ENCODE measurements around the gene NOS1AP. TPM values are rescaled to one million over a fixed set of nuclear protein-coding genes. Genes with fewer than 3 reads are reported as not detected.

NOS1AP gene
- total RNA-seq, 1 experiment from 2014 or later: 5.3 TPM

- POLR2A ChIA-PET: no interaction called here
Observed at GRCh38 chr1:162293073-162293692, 223.7 kb downstream of the NOS1AP start.

More at GRCh38 chr1:162293073-162293692, 223.7 kb downstream of the NOS1AP start:
- H3K4me1 ChIP-seq (ENCODE audit: control insufficient read depth in 1 of 2, insufficient read depth in 2 of 2, low read length in 2 of 2): peaks cover 0 to 5% of the 10 kb centered on the region in 2 experiments; a peak in 2 of 4 replicates
- H3K36me3 ChIP-seq (ENCODE audit: control insufficient read depth in 1 of 2, insufficient read depth in 2 of 2, low read length in 2 of 2): no peaks in the 10 kb centered on the region
- no peaks in the 10 kb centered on the region for H3K27me3 ChIP-seq (ENCODE audit: insufficient read depth, low read length)
- TF ChIP-seq ZNF274 (IDR thresholded peaks at IDR 0.05; ENCODE audit: low read depth, low read length) (no peak), SP1 (IDR thresholded peaks at IDR 0.05; ENCODE audit: low read depth) (no peak), JUND (IDR thresholded peaks at IDR 0.05) (no peak), POLR2A (IDR thresholded peaks at IDR 0.05; ENCODE audit: borderline replicate concordance, extremely low read depth, insufficient read depth, insufficient read length) (no peak), EZH2phosphoT487 (IDR thresholded peaks at IDR 0.05; ENCODE audit: borderline replicate concordance) (no peak), CBX3 (IDR thresholded peaks at IDR 0.05; ENCODE audit: low read depth) (no peak), RAD21 (IDR thresholded peaks at IDR 0.05; ENCODE audit: low read depth) (no peak), EGR1 (IDR thresholded peaks at IDR 0.05; ENCODE audit: low read depth) (no peak), POLR2AphosphoS5 (IDR thresholded peaks at IDR 0.05; ENCODE audit: low read depth, low read length) (no peak), ATF3 (IDR thresholded peaks at IDR 0.05) (no peak)
- TF ChIP-seq, protein P1, sequence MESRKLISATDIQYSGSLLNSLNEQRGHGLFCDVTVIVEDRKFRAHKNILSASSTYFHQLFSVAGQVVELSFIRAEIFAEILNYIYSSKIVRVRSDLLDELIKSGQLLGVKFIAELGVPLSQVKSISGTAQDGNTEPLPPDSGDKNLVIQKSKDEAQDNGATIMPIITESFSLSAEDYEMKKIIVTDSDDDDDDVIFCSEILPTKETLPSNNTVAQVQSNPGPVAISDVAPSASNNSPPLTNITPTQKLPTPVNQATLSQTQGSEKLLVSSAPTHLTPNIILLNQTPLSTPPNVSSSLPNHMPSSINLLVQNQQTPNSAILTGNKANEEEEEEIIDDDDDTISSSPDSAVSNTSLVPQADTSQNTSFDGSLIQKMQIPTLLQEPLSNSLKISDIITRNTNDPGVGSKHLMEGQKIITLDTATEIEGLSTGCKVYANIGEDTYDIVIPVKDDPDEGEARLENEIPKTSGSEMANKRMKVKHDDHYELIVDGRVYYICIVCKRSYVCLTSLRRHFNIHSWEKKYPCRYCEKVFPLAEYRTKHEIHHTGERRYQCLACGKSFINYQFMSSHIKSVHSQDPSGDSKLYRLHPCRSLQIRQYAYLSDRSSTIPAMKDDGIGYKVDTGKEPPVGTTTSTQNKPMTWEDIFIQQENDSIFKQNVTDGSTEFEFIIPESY (IDR thresholded peaks at IDR 0.05; ENCODE audit: extremely low read depth, insufficient replicate concordance, low read length): no peak
- TF ChIP-seq, protein P2, sequence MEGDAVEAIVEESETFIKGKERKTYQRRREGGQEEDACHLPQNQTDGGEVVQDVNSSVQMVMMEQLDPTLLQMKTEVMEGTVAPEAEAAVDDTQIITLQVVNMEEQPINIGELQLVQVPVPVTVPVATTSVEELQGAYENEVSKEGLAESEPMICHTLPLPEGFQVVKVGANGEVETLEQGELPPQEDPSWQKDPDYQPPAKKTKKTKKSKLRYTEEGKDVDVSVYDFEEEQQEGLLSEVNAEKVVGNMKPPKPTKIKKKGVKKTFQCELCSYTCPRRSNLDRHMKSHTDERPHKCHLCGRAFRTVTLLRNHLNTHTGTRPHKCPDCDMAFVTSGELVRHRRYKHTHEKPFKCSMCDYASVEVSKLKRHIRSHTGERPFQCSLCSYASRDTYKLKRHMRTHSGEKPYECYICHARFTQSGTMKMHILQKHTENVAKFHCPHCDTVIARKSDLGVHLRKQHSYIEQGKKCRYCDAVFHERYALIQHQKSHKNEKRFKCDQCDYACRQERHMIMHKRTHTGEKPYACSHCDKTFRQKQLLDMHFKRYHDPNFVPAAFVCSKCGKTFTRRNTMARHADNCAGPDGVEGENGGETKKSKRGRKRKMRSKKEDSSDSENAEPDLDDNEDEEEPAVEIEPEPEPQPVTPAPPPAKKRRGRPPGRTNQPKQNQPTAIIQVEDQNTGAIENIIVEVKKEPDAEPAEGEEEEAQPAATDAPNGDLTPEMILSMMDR (IDR thresholded peaks at IDR 0.05 in 2 of 3, conservative IDR thresholded peaks at IDR 0.05 in 1 of 3; ENCODE audit: borderline replicate concordance in 1 of 3, insufficient read depth in 1 of 3, low read depth in 2 of 3, low read length in 2 of 3): no peak
- DNase-seq (ENCODE audit: low read depth, low spot score) (no peak), ATAC-seq (no peak)
- H3K79me2 ChIP-seq (ENCODE audit: insufficient read depth, low read length): no peaks in the 10 kb centered on the region
- no peak overlapping the region for H3K4me2 ChIP-seq (ENCODE audit: low read length)
- no peaks in the 10 kb centered on the region for H3K9me3 ChIP-seq (ENCODE audit: control insufficient read depth in 1 of 2, insufficient read depth in 1 of 2, low read depth in 1 of 2, low read length in 2 of 2)
- H3K27ac ChIP-seq (ENCODE audit: low read depth, low read length): no peak overlapping the region
- ChIA-PET RAD21 (ENCODE audit: low non-redundant PET in 1 of 2, low total read pairs in 2 of 2, uncharacterized antibody in 2 of 2, unreplicated experiment in 2 of 2) (no interaction called here), CTCF (no interaction called here)
- intact Hi-C loops (cut with micrococcal nuclease): no loop called here
- BruUV-seq (replicated peaks): no TSS peak
- H3K9ac ChIP-seq (ENCODE audit: low read length): no peak overlapping the region
- no peaks in the 10 kb centered on the region for H3K9me2 ChIP-seq (ENCODE audit: insufficient read depth)
- no peak overlapping the region for H2AFZ ChIP-seq (ENCODE audit: low read depth, low read length, poor library complexity, severe bottlenecking)
- no peak overlapping the region for H3K4me3 ChIP-seq (replicated peaks in 1 of 2; ENCODE audit: low read depth in 1 of 2, low read length in 2 of 2)
- H4K20me1 ChIP-seq (ENCODE audit: insufficient read depth): no peaks in the 10 kb centered on the region
